Effector memory CD8-positive, alpha-beta T cell (primary cell): ENCODE measurements around the gene PRRG2.

Source experiments
- ATAC-seq: fragments of 150-1000 bp; cut with Tn5 transposase; replicated peaks from 2 replicates; pipeline ENCODE4 v1.10.0; 2021; ENCODE audit warnings: mild to moderate bottlenecking, moderate library complexity
- DNase-seq, 3 experiments: peaks; one replicate each; pipeline ENCODE4 v3.0.0; 2021
- H3K27ac Mint-ChIP-seq, 2 donors: one replicate each; pipeline ENCODE4 v1.8.0; 2022; ENCODE audit warnings: mild to moderate bottlenecking in 2 of 2, mixed read lengths in 2 of 2, moderate library complexity in 2 of 2
- H3K27me3 Mint-ChIP-seq, 2 donors: one replicate each; pipeline ENCODE4 v1.8.0; 2022; ENCODE audit warnings: mixed read lengths in 2 of 2
- H3K36me3 Mint-ChIP-seq: one replicate; pipeline ENCODE4 v1.8.0; 2022; ENCODE audit warnings: mild to moderate bottlenecking, moderate library complexity, mixed read lengths; ENCODE audit not compliant: insufficient read depth
- H3K4me1 Mint-ChIP-seq, 2 donors: one replicate each; pipeline ENCODE4 v1.8.0; 2022; ENCODE audit warnings: low read depth in 2 of 2, mixed read lengths in 2 of 2
- H3K4me3 Mint-ChIP-seq, 2 donors: one replicate each; pipeline ENCODE4 v1.8.0; 2022; ENCODE audit warnings: mild to moderate bottlenecking in 2 of 2, mixed read lengths in 2 of 2, moderate library complexity in 2 of 2
- H3K9me3 Mint-ChIP-seq, 2 donors: one replicate each; pipeline ENCODE4 v1.8.0; 2022; ENCODE audit warnings: mixed read lengths in 2 of 2

Gene PRRG2

DNA sequence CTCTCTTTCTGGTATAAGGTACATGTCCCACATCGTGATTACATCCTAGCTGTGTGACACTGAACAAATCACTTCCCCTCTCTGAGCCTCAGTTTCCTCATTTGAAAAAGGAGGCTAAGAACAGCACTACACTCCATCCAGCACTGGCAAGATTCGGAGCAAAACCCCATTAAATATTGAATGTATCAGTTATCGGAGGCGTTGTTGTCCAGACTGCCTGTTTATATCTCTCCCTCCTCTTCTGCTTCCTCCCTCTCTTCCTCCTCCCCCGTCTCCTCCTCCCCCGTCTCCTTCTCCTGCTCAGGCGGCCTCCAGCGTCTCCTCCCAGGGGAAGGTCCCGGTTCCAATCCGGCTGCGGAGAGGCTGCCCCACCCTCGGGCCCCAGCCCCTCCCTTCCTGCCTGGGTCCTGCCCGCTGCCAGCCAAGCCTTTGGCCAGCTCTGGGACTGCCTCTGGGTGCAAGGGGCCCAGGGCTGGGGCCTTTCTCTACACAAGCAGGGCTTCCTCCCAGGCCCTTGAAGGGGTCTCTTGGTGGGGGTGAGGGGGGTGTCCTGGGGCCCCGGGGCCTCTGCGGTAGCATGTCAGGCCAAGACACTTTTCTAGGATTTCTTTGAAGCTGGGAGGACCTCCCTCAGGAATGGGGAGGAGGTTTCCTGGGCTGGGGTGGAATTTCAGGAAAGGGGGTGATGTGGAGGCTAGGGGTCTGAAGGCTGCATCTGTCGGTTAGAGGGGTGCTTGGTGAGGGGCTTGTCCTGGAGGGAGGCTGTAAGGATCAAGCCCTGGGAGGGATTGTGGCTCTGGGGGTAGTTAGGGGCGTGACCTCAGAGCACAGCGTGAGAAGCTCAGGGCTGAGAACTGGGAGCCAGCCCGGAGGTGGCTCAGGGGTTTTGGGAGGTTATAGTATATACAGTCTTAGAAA lies 57.0 kb downstream of the PRRG2 start:
- DNase-seq (no peak), ATAC-seq (no peak)
- Mint-ChIP-seq H3K27me3 (no peaks in the 10 kb centered on the region), H3K4me3 (peak overlapping the region; percentile 97 to 99), H3K9me3 (no peaks in the 10 kb centered on the region), H3K27ac (peak overlapping the region; percentile 84 to 98), H3K4me1 (peaks cover 40% of the 10 kb centered on the region in 2 donors), H3K36me3 (peaks cover 27% of the 10 kb centered on the region)

DNA sequence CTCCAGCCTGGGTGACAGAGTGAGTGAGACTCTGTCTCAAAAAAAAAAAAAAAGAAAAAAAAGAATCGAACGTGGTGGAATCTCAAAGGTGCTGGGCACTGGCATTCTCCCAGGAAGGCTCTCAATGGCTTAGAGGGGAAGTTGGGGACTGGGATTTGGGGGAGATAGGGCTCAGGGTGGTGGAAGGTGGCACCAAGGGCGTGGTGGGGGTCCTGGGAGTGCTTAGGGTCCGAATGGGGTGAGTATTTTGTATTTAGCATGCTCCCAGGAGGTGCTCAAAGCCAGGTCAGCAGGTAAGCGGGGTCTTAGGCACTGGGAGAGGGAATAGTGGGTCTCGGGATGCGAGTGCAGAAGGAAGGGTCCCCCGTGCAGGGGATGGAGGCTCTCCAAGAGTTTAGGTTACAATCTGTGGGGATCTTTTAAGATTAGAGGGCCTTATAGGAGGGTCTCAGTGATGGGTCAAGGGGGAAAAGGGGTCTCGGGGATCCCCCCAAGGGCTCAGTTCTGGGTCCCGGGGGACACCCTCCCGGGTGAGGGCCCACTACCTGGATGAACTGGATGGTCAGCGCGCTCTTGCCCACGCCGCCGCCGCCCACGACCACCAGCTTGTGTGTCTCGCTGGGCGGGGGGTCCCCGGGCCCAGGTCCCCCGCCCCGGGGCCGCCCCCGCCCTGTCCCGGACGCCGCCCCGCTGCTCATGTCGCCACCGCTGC lies 58.4 kb downstream of the PRRG2 start:
- H3K9me3 Mint-ChIP-seq, result no peaks in the 10 kb centered on the region
- H3K4me3 Mint-ChIP-seq, result peak overlapping the region; percentile 97 to 99
- no peaks in the 10 kb centered on the region for H3K27me3 Mint-ChIP-seq
- peaks cover 33% of the 10 kb centered on the region for H3K36me3 Mint-ChIP-seq
- DNase-seq, result no peak
- H3K27ac Mint-ChIP-seq, result peak overlapping the region; percentile 97 to 98
- H3K4me1 Mint-ChIP-seq, result peaks cover 53 to 54% of the 10 kb centered on the region in 2 donors
- no peak for ATAC-seq

- peak within 1 kb of the TSS; percentile 97 to 98 for H3K27ac Mint-ChIP-seq
- peaks cover 32% of the 10 kb centered on the region for H3K36me3 Mint-ChIP-seq
Observed at GRCh38 chr19:49640113-49640898, 59.2 kb downstream of the PRRG2 start, which contains the start of gene RRAS. RRAS (minus strand) TSS chr19:49640143; CDS start chr19:49640098, 45 bp downstream.

More at GRCh38 chr19:49640113-49640898, 59.2 kb downstream of the PRRG2 start, which contains the start of gene RRAS:
- H3K27me3 Mint-ChIP-seq, result no peaks in the 10 kb centered on the region
- DNase-seq (peak; percentile 99 to 100 (median 99)), ATAC-seq (peak; percentile 66)
- H3K9me3 Mint-ChIP-seq, result no peaks in the 10 kb centered on the region
- H3K4me1 Mint-ChIP-seq, result peaks cover 55 to 58% of the 10 kb centered on the region in 2 donors
- peak within 1 kb of the TSS; percentile 97 to 99 for H3K4me3 Mint-ChIP-seq
